WTC11 (cell line): ENCODE data around the gene EIF4H. TPM values are rescaled to one million over a fixed set of nuclear protein-coding genes. Genes with fewer than 3 reads are reported as not detected.

Experiments
- ATAC-seq: fragments of 200-7000 bp; cut with Tn5 transposase; 2 replicates; pipeline ENCODE4 v1.10.0; 2021; ENCODE audit warnings: mild to moderate bottlenecking, moderate library complexity
- CTCF ChIA-PET: fragments of 300-600 bp; sonication (Branson Sonifier 250); formaldehyde crosslinking; loops from one replicate; lab custom pipeline; 2021; ENCODE audit warnings: antibody characterized with exemption; lab: Charles Lee
- POLR2A ChIA-PET: fragments of 350-600 bp; sonication (Branson Sonifier 250); formaldehyde crosslinking; loops from one replicate; lab custom pipeline; 2021; ENCODE audit warnings: antibody characterized with exemption; lab: Charles Lee
- DNase-seq: peaks from one replicate; pipeline ENCODE4 v3.0.0; 2021; ENCODE audit warnings: low spot score
- H3K27ac Mint-ChIP-seq: 2 replicates; pipeline ENCODE4 v1.8.0; 2021; ENCODE audit warnings: mixed read lengths
- H3K27me3 Mint-ChIP-seq: 2 replicates; pipeline ENCODE4 v1.8.0; 2021; ENCODE audit warnings: low read depth, mild to moderate bottlenecking, moderate library complexity, mixed read lengths
- H3K36me3 Mint-ChIP-seq: 2 replicates; pipeline ENCODE4 v1.8.0; 2021; ENCODE audit warnings: mixed read lengths
- H3K4me1 Mint-ChIP-seq: 2 replicates; pipeline ENCODE4 v1.8.0; 2022; ENCODE audit warnings: mixed read lengths
- H3K4me3 Mint-ChIP-seq: 2 replicates; pipeline ENCODE4 v1.8.0; 2021; ENCODE audit warnings: mild to moderate bottlenecking, moderate library complexity, mixed read lengths
- H3K9me3 Mint-ChIP-seq: 2 replicates; pipeline ENCODE4 v1.8.0; 2021; ENCODE audit warnings: mixed read lengths
- CDX4 ChIP-seq: fragments of 250-450 bp; sonication (Bioruptor Pico); IDR thresholded peaks from 2 replicates; pipeline ENCODE4 v1.9.0; 2021; ENCODE audit warnings: moderate library complexity, mild to moderate bottlenecking, inconsistent platforms, borderline replicate concordance
- ELF4 ChIP-seq: sonication (generic); formaldehyde crosslinking; IDR thresholded peaks from 2 replicates; pipeline ENCODE4 v1.8.1; 2022; ENCODE audit warnings: low read depth, mild to moderate bottlenecking, moderate library complexity, missing genetic modification reagents
- GABPB1 ChIP-seq: sonication (generic); formaldehyde crosslinking; IDR thresholded peaks from 2 replicates; pipeline ENCODE4 v1.8.1; 2023; ENCODE audit warnings: mild to moderate bottlenecking, missing genetic modification reagents
- JUN ChIP-seq: sonication (generic); formaldehyde crosslinking; IDR thresholded peaks from 2 replicates; pipeline ENCODE4 v1.8.0; 2023; ENCODE audit warnings: mild to moderate bottlenecking, missing genetic modification reagents
- NR2C2 ChIP-seq: sonication (generic); formaldehyde crosslinking; IDR thresholded peaks from 2 replicates; pipeline ENCODE4 v1.8.0; 2022; ENCODE audit warnings: mild to moderate bottlenecking, missing genetic modification reagents
- RELA ChIP-seq: sonication (generic); formaldehyde crosslinking; IDR thresholded peaks from 2 replicates; pipeline ENCODE4 v1.8.1; 2022; ENCODE audit warnings: missing genetic modification reagents, mild to moderate bottlenecking, borderline replicate concordance
- SMAD4 ChIP-seq: sonication (generic); formaldehyde crosslinking; IDR thresholded peaks from 2 replicates; pipeline ENCODE4 v1.8.0; 2022; ENCODE audit warnings: mild to moderate bottlenecking, missing genetic modification reagents
- SP1 ChIP-seq: sonication (generic); formaldehyde crosslinking; conservative IDR thresholded peaks from 2 replicates; pipeline ENCODE4 v1.8.1; 2022; ENCODE audit warnings: missing genetic modification reagents
- TCF7 ChIP-seq: sonication (generic); formaldehyde crosslinking; IDR thresholded peaks from 2 replicates; pipeline ENCODE4 v1.8.0; 2022; ENCODE audit warnings: mild to moderate bottlenecking, low read depth, missing genetic modification reagents, moderate library complexity
- TEAD1 ChIP-seq: sonication (generic); formaldehyde crosslinking; IDR thresholded peaks from 2 replicates; pipeline ENCODE4 v1.8.0; 2022; ENCODE audit warnings: mild to moderate bottlenecking, missing genetic modification reagents
- TP53 ChIP-seq: sonication (generic); formaldehyde crosslinking; IDR thresholded peaks from 2 replicates; pipeline ENCODE4 v1.8.1; 2023; ENCODE audit warnings: mild to moderate bottlenecking, missing genetic modification reagents
- ZNF138 ChIP-seq: sonication (generic); formaldehyde crosslinking; conservative IDR thresholded peaks from 2 replicates; pipeline ENCODE4 v1.8.1; 2022; ENCODE audit warnings: mild to moderate bottlenecking, moderate library complexity, missing genetic modification reagents
- ZNF423 ChIP-seq: fragments of 250-450 bp; sonication (Bioruptor Pico); IDR thresholded peaks from 2 replicates; pipeline ENCODE4 v2.1.2; 2022; ENCODE audit warnings: mild to moderate bottlenecking, moderate library complexity
- total RNA-seq: library from RNA; stranded (reverse); gene quantifications from 3 replicates; pipeline ENCODE4 v1.2.3, GENCODE V29; 2021
- TF ChIP-seq, protein P1 (sequence below): sonication (generic); formaldehyde crosslinking; IDR thresholded peaks from 2 replicates; pipeline ENCODE4 v1.8.1; 2023; ENCODE audit warnings: mild to moderate bottlenecking, missing genetic modification reagents, moderate library complexity
- TF ChIP-seq, protein P2 (sequence below): fragments of 250-450 bp; sonication (Bioruptor Pico); IDR thresholded peaks from 2 replicates; pipeline ENCODE4 v2.1.2; 2022; ENCODE audit warnings: mild to moderate bottlenecking, moderate library complexity
- TF ChIP-seq, protein P3 (sequence below): sonication (generic); formaldehyde crosslinking; IDR thresholded peaks from 2 replicates; pipeline ENCODE4 v1.8.0; 2022; ENCODE audit warnings: missing genetic modification reagents
- TF ChIP-seq, protein P4 (sequence below): sonication (generic); formaldehyde crosslinking; IDR thresholded peaks from 2 replicates; pipeline ENCODE4 v1.8.0; 2023; ENCODE audit warnings: missing genetic modification reagents, mild to moderate bottlenecking, borderline replicate concordance

EIF4H gene
- total RNA-seq, 1 experiment from 2014 or later = 355 TPM

DNA sequence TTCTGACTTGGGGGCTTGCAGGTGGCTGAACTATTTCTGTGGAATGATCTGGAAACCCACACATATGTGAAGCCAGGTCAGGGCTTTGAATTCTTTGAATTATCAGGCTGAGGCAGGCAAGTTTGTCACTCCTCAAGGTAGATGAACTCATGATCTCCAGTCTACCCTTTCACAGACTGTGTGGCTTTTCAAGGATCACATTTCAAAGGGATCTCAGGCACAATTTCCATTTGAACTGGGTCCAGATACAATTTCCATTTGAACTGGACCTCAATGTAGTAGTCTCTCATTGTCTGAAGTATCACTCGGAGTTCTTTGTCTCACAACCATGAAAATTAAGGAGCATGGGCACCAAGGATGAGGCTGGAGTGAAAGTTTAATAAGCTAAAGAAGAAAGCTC is 25.7 kb upstream of the EIF4H start (continued):
- TF ChIP-seq, protein P1, sequence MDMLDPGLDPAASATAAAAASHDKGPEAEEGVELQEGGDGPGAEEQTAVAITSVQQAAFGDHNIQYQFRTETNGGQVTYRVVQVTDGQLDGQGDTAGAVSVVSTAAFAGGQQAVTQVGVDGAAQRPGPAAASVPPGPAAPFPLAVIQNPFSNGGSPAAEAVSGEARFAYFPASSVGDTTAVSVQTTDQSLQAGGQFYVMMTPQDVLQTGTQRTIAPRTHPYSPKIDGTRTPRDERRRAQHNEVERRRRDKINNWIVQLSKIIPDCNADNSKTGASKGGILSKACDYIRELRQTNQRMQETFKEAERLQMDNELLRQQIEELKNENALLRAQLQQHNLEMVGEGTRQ = no peak
- TF ChIP-seq TP53 (CRISPR knock-in tag) = no peak
- TF ChIP-seq, protein P2, sequence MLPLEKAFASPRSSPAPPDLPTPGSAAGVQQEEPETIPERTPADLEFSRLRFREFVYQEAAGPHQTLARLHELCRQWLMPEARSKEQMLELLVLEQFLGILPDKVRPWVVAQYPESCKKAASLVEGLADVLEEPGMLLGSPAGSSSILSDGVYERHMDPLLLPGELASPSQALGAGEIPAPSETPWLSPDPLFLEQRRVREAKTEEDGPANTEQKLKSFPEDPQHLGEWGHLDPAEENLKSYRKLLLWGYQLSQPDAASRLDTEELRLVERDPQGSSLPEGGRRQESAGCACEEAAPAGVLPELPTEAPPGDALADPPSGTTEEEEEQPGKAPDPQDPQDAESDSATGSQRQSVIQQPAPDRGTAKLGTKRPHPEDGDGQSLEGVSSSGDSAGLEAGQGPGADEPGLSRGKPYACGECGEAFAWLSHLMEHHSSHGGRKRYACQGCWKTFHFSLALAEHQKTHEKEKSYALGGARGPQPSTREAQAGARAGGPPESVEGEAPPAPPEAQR (CRISPR knock-in tag) = no peak

- H3K4me1 Mint-ChIP-seq = peaks cover 13% of the 10 kb centered on the region
- CTCF ChIA-PET = interaction anchor here (0.6 to 1.1 kb wide), 5 partner anchors 9 to 258 kb away, joined by 3 to 6 read pairs (median 4); no protein-coding TSS in a partner anchor
- no peak overlapping the region for H3K4me3 Mint-ChIP-seq
- no peaks in the 10 kb centered on the region for H3K27me3 Mint-ChIP-seq
- H3K36me3 Mint-ChIP-seq = peaks cover 4% of the 10 kb centered on the region
- ATAC-seq = no peak
- no peak overlapping the region for H3K27ac Mint-ChIP-seq
- DNase-seq = no peak
- TF ChIP-seq RELA (CRISPR knock-in tag) (no peak), GABPB1 (CRISPR knock-in tag) (no peak), SP1 (CRISPR knock-in tag) (no peak), ZNF423 (CRISPR knock-in tag) (no peak), ZNF138 (CRISPR knock-in tag) (no peak), ELF4 (CRISPR knock-in tag) (no peak), NR2C2 (CRISPR knock-in tag) (no peak), SMAD4 (CRISPR knock-in tag) (no peak), TEAD1 (CRISPR knock-in tag) (no peak), TCF7 (no peak), CDX4 (CRISPR knock-in tag) (no peak), JUN (CRISPR knock-in tag) (no peak)
- TF ChIP-seq, protein P3, sequence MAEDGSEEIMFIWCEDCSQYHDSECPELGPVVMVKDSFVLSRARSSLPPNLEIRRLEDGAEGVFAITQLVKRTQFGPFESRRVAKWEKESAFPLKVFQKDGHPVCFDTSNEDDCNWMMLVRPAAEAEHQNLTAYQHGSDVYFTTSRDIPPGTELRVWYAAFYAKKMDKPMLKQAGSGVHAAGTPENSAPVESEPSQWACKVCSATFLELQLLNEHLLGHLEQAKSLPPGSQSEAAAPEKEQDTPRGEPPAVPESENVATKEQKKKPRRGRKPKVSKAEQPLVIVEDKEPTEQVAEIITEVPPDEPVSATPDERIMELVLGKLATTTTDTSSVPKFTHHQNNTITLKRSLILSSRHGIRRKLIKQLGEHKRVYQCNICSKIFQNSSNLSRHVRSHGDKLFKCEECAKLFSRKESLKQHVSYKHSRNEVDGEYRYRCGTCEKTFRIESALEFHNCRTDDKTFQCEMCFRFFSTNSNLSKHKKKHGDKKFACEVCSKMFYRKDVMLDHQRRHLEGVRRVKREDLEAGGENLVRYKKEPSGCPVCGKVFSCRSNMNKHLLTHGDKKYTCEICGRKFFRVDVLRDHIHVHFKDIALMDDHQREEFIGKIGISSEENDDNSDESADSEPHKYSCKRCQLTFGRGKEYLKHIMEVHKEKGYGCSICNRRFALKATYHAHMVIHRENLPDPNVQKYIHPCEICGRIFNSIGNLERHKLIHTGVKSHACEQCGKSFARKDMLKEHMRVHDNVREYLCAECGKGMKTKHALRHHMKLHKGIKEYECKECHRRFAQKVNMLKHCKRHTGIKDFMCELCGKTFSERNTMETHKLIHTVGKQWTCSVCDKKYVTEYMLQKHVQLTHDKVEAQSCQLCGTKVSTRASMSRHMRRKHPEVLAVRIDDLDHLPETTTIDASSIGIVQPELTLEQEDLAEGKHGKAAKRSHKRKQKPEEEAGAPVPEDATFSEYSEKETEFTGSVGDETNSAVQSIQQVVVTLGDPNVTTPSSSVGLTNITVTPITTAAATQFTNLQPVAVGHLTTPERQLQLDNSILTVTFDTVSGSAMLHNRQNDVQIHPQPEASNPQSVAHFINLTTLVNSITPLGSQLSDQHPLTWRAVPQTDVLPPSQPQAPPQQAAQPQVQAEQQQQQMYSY (CRISPR knock-in tag) = no peak
- TF ChIP-seq, protein P4, sequence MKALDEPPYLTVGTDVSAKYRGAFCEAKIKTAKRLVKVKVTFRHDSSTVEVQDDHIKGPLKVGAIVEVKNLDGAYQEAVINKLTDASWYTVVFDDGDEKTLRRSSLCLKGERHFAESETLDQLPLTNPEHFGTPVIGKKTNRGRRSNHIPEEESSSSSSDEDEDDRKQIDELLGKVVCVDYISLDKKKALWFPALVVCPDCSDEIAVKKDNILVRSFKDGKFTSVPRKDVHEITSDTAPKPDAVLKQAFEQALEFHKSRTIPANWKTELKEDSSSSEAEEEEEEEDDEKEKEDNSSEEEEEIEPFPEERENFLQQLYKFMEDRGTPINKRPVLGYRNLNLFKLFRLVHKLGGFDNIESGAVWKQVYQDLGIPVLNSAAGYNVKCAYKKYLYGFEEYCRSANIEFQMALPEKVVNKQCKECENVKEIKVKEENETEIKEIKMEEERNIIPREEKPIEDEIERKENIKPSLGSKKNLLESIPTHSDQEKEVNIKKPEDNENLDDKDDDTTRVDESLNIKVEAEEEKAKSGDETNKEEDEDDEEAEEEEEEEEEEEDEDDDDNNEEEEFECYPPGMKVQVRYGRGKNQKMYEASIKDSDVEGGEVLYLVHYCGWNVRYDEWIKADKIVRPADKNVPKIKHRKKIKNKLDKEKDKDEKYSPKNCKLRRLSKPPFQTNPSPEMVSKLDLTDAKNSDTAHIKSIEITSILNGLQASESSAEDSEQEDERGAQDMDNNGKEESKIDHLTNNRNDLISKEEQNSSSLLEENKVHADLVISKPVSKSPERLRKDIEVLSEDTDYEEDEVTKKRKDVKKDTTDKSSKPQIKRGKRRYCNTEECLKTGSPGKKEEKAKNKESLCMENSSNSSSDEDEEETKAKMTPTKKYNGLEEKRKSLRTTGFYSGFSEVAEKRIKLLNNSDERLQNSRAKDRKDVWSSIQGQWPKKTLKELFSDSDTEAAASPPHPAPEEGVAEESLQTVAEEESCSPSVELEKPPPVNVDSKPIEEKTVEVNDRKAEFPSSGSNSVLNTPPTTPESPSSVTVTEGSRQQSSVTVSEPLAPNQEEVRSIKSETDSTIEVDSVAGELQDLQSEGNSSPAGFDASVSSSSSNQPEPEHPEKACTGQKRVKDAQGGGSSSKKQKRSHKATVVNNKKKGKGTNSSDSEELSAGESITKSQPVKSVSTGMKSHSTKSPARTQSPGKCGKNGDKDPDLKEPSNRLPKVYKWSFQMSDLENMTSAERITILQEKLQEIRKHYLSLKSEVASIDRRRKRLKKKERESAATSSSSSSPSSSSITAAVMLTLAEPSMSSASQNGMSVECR (CRISPR knock-in tag) = no peak
- peaks cover 4% of the 10 kb centered on the region; the same call in 1 of the 2 replicates for H3K9me3 Mint-ChIP-seq
- POLR2A ChIA-PET = no interaction called here
These were observed 25.1 kb upstream of the EIF4H start for GRCh38 chr7:74149071-74149470.
